Measurements from ENCODE around the gene ZC3H11A. TPM values are rescaled to one million over a fixed set of nuclear protein-coding genes. Genes with fewer than 3 reads are reported as not detected.

The ZC3H11A gene
- total and polyA plus RNA-seq, 3 donors from 2014 or later = 84.5 to 133 (median 128) TPM

- WGBS, 2 donors = 100% methylated on average over 1 of the region's 1 CpG
- H3K4me1 ChIP-seq = no peaks in the 10 kb centered on the region
- H3K27me3 ChIP-seq = no peaks in the 10 kb centered on the region
- no peak overlapping the region for H3K4me3 ChIP-seq
- no peak for TF ChIP-seq CTCF (IDR thresholded peaks at IDR 0.05)
- TF ChIP-seq POLR2A (IDR thresholded peaks at IDR 0.05) = no peak
- H3K27ac ChIP-seq = no peak overlapping the region
- intact Hi-C loops (cut with DNase I; ENCODE audit: low total_unique reads) = no loop called here
- H3K36me3 ChIP-seq (ENCODE audit: low read depth, missing control alignments) = no peaks in the 10 kb centered on the region
- no peaks in the 10 kb centered on the region for H3K9me3 ChIP-seq
- DNase-seq = no peak
These were observed 22.6 kb upstream of the ZC3H11A start for GRCh38 chr1:203772836-203773235.

GRCh38 chr1:203776636-203777035, 18.8 kb upstream of the ZC3H11A start:
- H3K36me3 ChIP-seq (ENCODE audit: low read depth, missing control alignments) = no peaks in the 10 kb centered on the region
- intact Hi-C loops (cut with DNase I; ENCODE audit: low total_unique reads) = no loop called here
- TF ChIP-seq CTCF (IDR thresholded peaks at IDR 0.05) (no peak), POLR2A (IDR thresholded peaks at IDR 0.05) (no peak)
- DNase-seq = peak; percentile 29
- H3K9me3 ChIP-seq = no peaks in the 10 kb centered on the region
- no peaks in the 10 kb centered on the region for H3K4me1 ChIP-seq
- no peak overlapping the region for H3K4me3 ChIP-seq
- H3K27me3 ChIP-seq = no peaks in the 10 kb centered on the region
- no peak overlapping the region for H3K27ac ChIP-seq
- WGBS, 2 donors = 66 to 71% methylated on average over 4 of the region's 4 CpGs

- H3K9me3 ChIP-seq = no peaks in the 10 kb centered on the region
- TF ChIP-seq CTCF (IDR thresholded peaks at IDR 0.05) = no peak
- TF ChIP-seq POLR2A (IDR thresholded peaks at IDR 0.05) = no peak
- no peaks in the 10 kb centered on the region for H3K4me1 ChIP-seq
- intact Hi-C loops (cut with DNase I; ENCODE audit: low total_unique reads) = no loop called here
- H3K36me3 ChIP-seq (ENCODE audit: low read depth, missing control alignments) = no peaks in the 10 kb centered on the region
- no peak for DNase-seq
- no peaks in the 10 kb centered on the region for H3K27me3 ChIP-seq
- no peak overlapping the region for H3K4me3 ChIP-seq
- H3K27ac ChIP-seq = no peak overlapping the region
- WGBS, 2 donors = 87 to 88% methylated on average over 3 of the region's 3 CpGs
These were observed 17.8 kb upstream of the ZC3H11A start for GRCh38 chr1:203777596-203777995.

- TF ChIP-seq CTCF (IDR thresholded peaks at IDR 0.05) (no peak), POLR2A (IDR thresholded peaks at IDR 0.05) (no peak)
- H3K9me3 ChIP-seq = no peaks in the 10 kb centered on the region
- no peak overlapping the region for H3K27ac ChIP-seq
These were observed 17.3 kb upstream of the ZC3H11A start for GRCh38 chr1:203778146-203778545.

GRCh38 chr1:203778789-203779188, 16.6 kb upstream of the ZC3H11A start:
- DNase-seq = no peak
- H3K9me3 ChIP-seq = no peaks in the 10 kb centered on the region
- intact Hi-C loops (cut with DNase I; ENCODE audit: low total_unique reads) = no loop called here
- H3K27me3 ChIP-seq = no peaks in the 10 kb centered on the region
- H3K4me3 ChIP-seq = no peak overlapping the region
- WGBS, 2 donors = 80 to 89% methylated on average over 4 of the region's 4 CpGs
- no peak overlapping the region for H3K27ac ChIP-seq
- no peak for TF ChIP-seq POLR2A (IDR thresholded peaks at IDR 0.05)
- no peak for TF ChIP-seq CTCF (IDR thresholded peaks at IDR 0.05)
- no peaks in the 10 kb centered on the region for H3K4me1 ChIP-seq
- H3K36me3 ChIP-seq (ENCODE audit: low read depth, missing control alignments) = no peaks in the 10 kb centered on the region

More at GRCh38 chr1:203778146-203778545, 17.3 kb upstream of the ZC3H11A start:
- intact Hi-C loops (cut with DNase I; ENCODE audit: low total_unique reads) = no loop called here
- WGBS, 2 donors = 76 to 80% methylated on average over 3 of the region's 3 CpGs
- DNase-seq = no peak
- Histone ChIP-seq H3K4me3 (no peak overlapping the region), H3K36me3 (ENCODE audit: low read depth, missing control alignments) (no peaks in the 10 kb centered on the region), H3K27me3 (no peaks in the 10 kb centered on the region), H3K4me1 (no peaks in the 10 kb centered on the region)
